Neural progenitor cell (in vitro differentiated cells): ENCODE results near the gene ETFA. TPM values are rescaled to one million over a fixed set of nuclear protein-coding genes. Genes with fewer than 3 reads are reported as not detected.

Source experiments
- DNase-seq: peaks from one replicate; pipeline ENCODE4 v3.0.0-alpha.2; 2016; ENCODE audit warnings: low spot score
- H2AFZ ChIP-seq: fragments of 200-600 bp; sonication (generic); replicated peaks from 2 replicates; pipeline ENCODE4 v1.6.1; 2016; ENCODE audit warnings: antibody characterized with exemption
- H3F3A ChIP-seq: fragments of 200-600 bp; sonication (generic); 2 replicates; pipeline ENCODE4 v1.6.1; 2016; ENCODE audit warnings: antibody characterized with exemption, low read depth
- H3K27ac ChIP-seq: fragments of 200-600 bp; sonication (generic); 2 replicates; pipeline ENCODE4 v1.5.1; 2016; ENCODE audit warnings: mild to moderate bottlenecking
- H3K27me3 ChIP-seq: fragments of 200-600 bp; sonication (generic); 2 replicates; pipeline ENCODE4 v1.6.1; 2016; ENCODE audit warnings: mild to moderate bottlenecking, moderate library complexity
- H3K36me3 ChIP-seq: fragments of 200-600 bp; sonication (generic); 2 replicates; pipeline ENCODE4 v1.5.1; 2016
- H3K4me1 ChIP-seq: fragments of 200-600 bp; sonication (generic); 2 replicates; pipeline ENCODE4 v1.6.1; 2016; ENCODE audit warnings: mixed run types
- H3K4me2 ChIP-seq: fragments of 200-600 bp; sonication (generic); 2 replicates; pipeline ENCODE4 v1.6.1; 2016
- H3K4me3 ChIP-seq: fragments of 200-600 bp; sonication (generic); 2 replicates; pipeline ENCODE4 v1.5.1; 2016
- H3K79me2 ChIP-seq: fragments of 200-600 bp; sonication (generic); 2 replicates; pipeline ENCODE4 v1.6.1; 2016; ENCODE audit warnings: low read depth
- H3K9ac ChIP-seq: fragments of 200-600 bp; sonication (generic); 2 replicates; pipeline ENCODE4 v1.6.1; 2016
- H3K9me3 ChIP-seq: fragments of 200-600 bp; sonication (generic); 2 replicates; pipeline ENCODE4 v1.5.1; 2016; ENCODE audit warnings: low read depth
- H4K20me1 ChIP-seq: fragments of 200-600 bp; sonication (generic); 2 replicates; pipeline ENCODE4 v1.6.1; 2016; ENCODE audit warnings: low read depth
- H3K27ac Mint-ChIP-seq: 3 replicates; pipeline ENCODE4 v1.8.0; 2021; ENCODE audit warnings: mixed read lengths
- H3K27me3 Mint-ChIP-seq: 2 replicates; pipeline ENCODE4 v1.8.0; 2022; ENCODE audit warnings: low read depth, mild to moderate bottlenecking, inconsistent platforms, moderate library complexity, mixed read lengths; ENCODE audit not compliant: insufficient read depth
- H3K36me3 Mint-ChIP-seq: 3 replicates; pipeline ENCODE4 v1.8.0; 2021; ENCODE audit warnings: mixed read lengths
- H3K4me1 Mint-ChIP-seq: 3 replicates; pipeline ENCODE4 v1.8.0; 2021; ENCODE audit warnings: mixed read lengths
- H3K4me3 Mint-ChIP-seq: 3 replicates; pipeline ENCODE4 v1.8.0; 2021; ENCODE audit warnings: mild to moderate bottlenecking, moderate library complexity, mixed read lengths
- H3K9me3 Mint-ChIP-seq: 3 replicates; pipeline ENCODE4 v1.8.0; 2020; ENCODE audit warnings: mixed read lengths
- CTCF ChIP-seq: fragments of 200-600 bp; sonication (generic); IDR thresholded peaks from 2 replicates; pipeline ENCODE4 v1.5.1; 2017; ENCODE audit warnings: antibody characterized with exemption, mild to moderate bottlenecking
- EZH2 ChIP-seq: fragments of 200-600 bp; sonication (generic); IDR thresholded peaks from 2 replicates; pipeline ENCODE4 v1.6.1; 2017; ENCODE audit warnings: antibody characterized with exemption, mild to moderate bottlenecking, moderate library complexity
- EZH2phosphoT487 ChIP-seq: fragments of 200-600 bp; sonication (generic); IDR thresholded peaks from 2 replicates; pipeline ENCODE4 v1.6.1; 2017; ENCODE audit warnings: antibody characterized with exemption
- total RNA-seq: library from RNA; depleted of rRNA; stranded (reverse); fragments of >200 nt; gene quantifications from 2 replicates; pipeline ENCODE4 v1.2.3, GENCODE V29; 2015; ENCODE audit warnings: low replicate concordance

ETFA gene
- total RNA-seq, 1 donor from 2014 or later: 99.3 TPM

- no peak overlapping the region for H3K27ac Mint-ChIP-seq
- Histone ChIP-seq H2AFZ (no peak overlapping the region), H4K20me1 (no peaks in the 10 kb centered on the region), H3K27ac (no peak overlapping the region), H3K4me3 (no peak overlapping the region), H3K4me1 (no peaks in the 10 kb centered on the region), H3F3A (no peaks in the 10 kb centered on the region), H3K9ac (no peak overlapping the region), H3K36me3 (peaks cover 4% of the 10 kb centered on the region), H3K27me3 (no peaks in the 10 kb centered on the region), H3K9me3 (no peaks in the 10 kb centered on the region), H3K4me2 (no peak overlapping the region), H3K79me2 (no peaks in the 10 kb centered on the region)
- no peaks in the 10 kb centered on the region for H3K4me1 Mint-ChIP-seq
- TF ChIP-seq EZH2 (no peak), CTCF (no peak), EZH2phosphoT487 (no peak)
- DNase-seq: no peak
- no peak overlapping the region for H3K4me3 Mint-ChIP-seq
- peaks cover 16% of the 10 kb centered on the region for H3K9me3 Mint-ChIP-seq
- peaks cover 4% of the 10 kb centered on the region for H3K27me3 Mint-ChIP-seq
- H3K36me3 Mint-ChIP-seq: peaks cover 31% of the 10 kb centered on the region
Observed at GRCh38 chr15:76221085-76221767, 90.0 kb downstream of the ETFA start.

GRCh38 chr15:76217882-76218217 lies 93.4 kb downstream of the ETFA start:
- Mint-ChIP-seq H3K4me1 (peaks cover under 1% of the 10 kb centered on the region), H3K36me3 (peaks cover 24% of the 10 kb centered on the region), H3K27me3 (peaks cover 3% of the 10 kb centered on the region), H3K9me3 (peaks cover 16% of the 10 kb centered on the region), H3K27ac (no peak overlapping the region), H3K4me3 (no peak overlapping the region)
- H3K9ac ChIP-seq: no peak overlapping the region
- no peaks in the 10 kb centered on the region for H3K79me2 ChIP-seq
- no peaks in the 10 kb centered on the region for H3K27me3 ChIP-seq
- peaks cover 3% of the 10 kb centered on the region for H3F3A ChIP-seq
- no peak for TF ChIP-seq CTCF
- no peak for TF ChIP-seq EZH2phosphoT487
- TF ChIP-seq EZH2: no peak
- H4K20me1 ChIP-seq: no peaks in the 10 kb centered on the region
- H3K27ac ChIP-seq: no peak overlapping the region
- H3K4me1 ChIP-seq: peaks cover 7% of the 10 kb centered on the region
- no peak overlapping the region for H2AFZ ChIP-seq
- no peak for DNase-seq
- no peak overlapping the region for H3K4me2 ChIP-seq
- no peak overlapping the region for H3K4me3 ChIP-seq
- H3K36me3 ChIP-seq: peaks cover 4% of the 10 kb centered on the region
- H3K9me3 ChIP-seq: no peaks in the 10 kb centered on the region

GRCh38 chr15:76217029-76217881 lies 94.0 kb downstream of the ETFA start:
- H3K4me3 Mint-ChIP-seq: no peak overlapping the region
- Histone ChIP-seq H3K79me2 (no peaks in the 10 kb centered on the region), H3K4me2 (no peak overlapping the region)

More at GRCh38 chr15:76217029-76217881, 94.0 kb downstream of the ETFA start:
- TF ChIP-seq EZH2 (no peak), EZH2phosphoT487 (no peak), CTCF (no peak)
- Histone ChIP-seq H3K4me1 (peaks cover 13% of the 10 kb centered on the region), H3K27ac (no peak overlapping the region), H3K9ac (no peak overlapping the region), H3K36me3 (peaks cover 4% of the 10 kb centered on the region), H3K27me3 (no peaks in the 10 kb centered on the region), H4K20me1 (no peaks in the 10 kb centered on the region), H3K4me3 (no peak overlapping the region), H3K9me3 (no peaks in the 10 kb centered on the region), H3F3A (peaks cover 3% of the 10 kb centered on the region), H2AFZ (no peak overlapping the region)
- peaks cover 3% of the 10 kb centered on the region for H3K27me3 Mint-ChIP-seq
- DNase-seq: no peak
- no peak overlapping the region for H3K27ac Mint-ChIP-seq
- H3K4me1 Mint-ChIP-seq: peaks cover 6% of the 10 kb centered on the region
- peaks cover 16% of the 10 kb centered on the region for H3K9me3 Mint-ChIP-seq
- peaks cover 24% of the 10 kb centered on the region for H3K36me3 Mint-ChIP-seq
